Fibroblast of lung (primary cell): Measurements from ENCODE around the gene CAPN10. TPM values are rescaled to one million over a fixed set of nuclear protein-coding genes. Genes with fewer than 3 reads are reported as not detected.

Experiments
- DNase-seq, 2 donors: peaks; one replicate each; pipeline versions ENCODE4 v3.0.0 to v3.0.0-alpha.2; 2010; ENCODE audit warnings: low read depth in 2 of 2
- H2AFZ ChIP-seq: 2 replicates; pipeline ENCODE4 v1.5.1; 2012; ENCODE audit warnings: low read length, control low read depth, inconsistent platforms
- H3K27ac ChIP-seq: 2 replicates; pipeline ENCODE4 v1.5.1; 2011; ENCODE audit warnings: low read length, control low read depth; ENCODE audit not compliant: insufficient read depth
- H3K27me3 ChIP-seq: 2 replicates; pipeline ENCODE4 v1.5.1; 2011; ENCODE audit warnings: mild to moderate bottlenecking, low read length; ENCODE audit not compliant: control insufficient read depth, insufficient read depth
- H3K36me3 ChIP-seq: 2 replicates; pipeline ENCODE4 v1.5.1; 2011; ENCODE audit warnings: low read length; ENCODE audit not compliant: control insufficient read depth, insufficient read depth
- H3K4me1 ChIP-seq: 2 replicates; pipeline ENCODE4 v1.5.1; 2011; ENCODE audit warnings: low read length; ENCODE audit not compliant: control insufficient read depth, insufficient read depth; ENCODE audit errors: extremely low read depth
- H3K4me2 ChIP-seq: 2 replicates; pipeline ENCODE4 v1.5.1; 2011; ENCODE audit warnings: low read length, control low read depth; ENCODE audit not compliant: insufficient read depth; ENCODE audit errors: extremely low read depth
- H3K4me3 ChIP-seq, 4 experiments: fragments of 200-600 bp in 1 of 4; sonication (generic) in 1 of 4; replicated peaks in 1 of 4; 2 replicates each; pipeline ENCODE4 v1.5.1; 2011 to 2016; ENCODE audit warnings: low read length in 4 of 4, low read depth in 3 of 4, mild to moderate bottlenecking in 3 of 4, control low read depth in 2 of 4, inconsistent platforms in 1 of 4, mixed read lengths in 1 of 4; ENCODE audit not compliant: insufficient read depth in 1 of 4; ENCODE audit errors: control extremely low read depth in 1 of 4
- H3K79me2 ChIP-seq: 2 replicates; pipeline ENCODE4 v1.5.1; 2012; ENCODE audit warnings: mild to moderate bottlenecking, low read length, inconsistent platforms; ENCODE audit not compliant: control insufficient read depth, insufficient read depth
- H3K9ac ChIP-seq: 2 replicates; pipeline ENCODE4 v1.5.1; 2011; ENCODE audit warnings: mild to moderate bottlenecking, low read length, control low read depth; ENCODE audit not compliant: insufficient read depth
- H3K9me3 ChIP-seq: 2 replicates; pipeline ENCODE4 v1.5.1; 2012; ENCODE audit warnings: low read depth, low read length; ENCODE audit not compliant: control insufficient read depth, insufficient read depth
- H4K20me1 ChIP-seq: 2 replicates; pipeline ENCODE4 v1.5.1; 2011; ENCODE audit warnings: low read length; ENCODE audit not compliant: control insufficient read depth, insufficient read depth; ENCODE audit errors: extremely low read depth
- CTCF ChIP-seq, 2 donors: IDR thresholded peaks in 1 of 2; conservative IDR thresholded peaks in 1 of 2; 1 replicate in 1 of 2; 2 replicates in 1 of 2; pipeline ENCODE4 v1.5.1; 2011 to 2012; ENCODE audit warnings: low read length in 2 of 2, control low read depth in 1 of 2, inconsistent platforms in 1 of 2, low read depth in 1 of 2, mild to moderate bottlenecking in 1 of 2
- EZH2 ChIP-seq: IDR thresholded peaks from 2 replicates; pipeline ENCODE4 v1.5.1; 2012; ENCODE audit warnings: low read length, control low read depth, mild to moderate bottlenecking; ENCODE audit errors: missing control alignments
- polyA plus RNA-seq, 2 donors: library from polyadenylated mRNA; depleted of rRNA in 1 of 2; stranded (reverse) in 1 of 2; unstranded in 1 of 2; fragments of >200 nt; gene quantifications; 2 replicates each; pipeline ENCODE4 v1.2.1, GENCODE V29; 2011 to 2012; ENCODE audit warnings: missing spikeins in 1 of 2
- total RNA-seq: library from RNA; depleted of rRNA; stranded (reverse); fragments of >200 nt; gene quantifications from 2 replicates; pipeline ENCODE4 v1.2.1, GENCODE V29; 2014

The CAPN10 gene
- total and polyA plus RNA-seq, 2 donors (not counting 1 experiment from before 2014, with no cell fraction given), result 3.6 to 23.0 TPM

- Histone ChIP-seq H2AFZ (no peak overlapping the region), H3K4me1 (no peaks in the 10 kb centered on the region), H3K27ac (no peak overlapping the region), H3K9ac (no peak overlapping the region), H4K20me1 (no peaks in the 10 kb centered on the region), H3K9me3 (no peaks in the 10 kb centered on the region), H3K4me2 (no peak overlapping the region), H3K27me3 (no peaks in the 10 kb centered on the region), H3K79me2 (no peaks in the 10 kb centered on the region), H3K36me3 (no peaks in the 10 kb centered on the region), H3K4me3 (no peak overlapping the region)
- no peak for TF ChIP-seq CTCF (conservative IDR thresholded peaks at IDR 0.05 in 1 of 2, IDR thresholded peaks at IDR 0.05 in 1 of 2; ENCODE audit: low read depth in 1 of 2, low read length in 2 of 2)
- DNase-seq, result no peak
These were observed 19.6 kb downstream of the CAPN10 start for GRCh38 chr2:240605867-240606743.

- no peaks in the 10 kb centered on the region for H3K9me3 ChIP-seq
- H4K20me1 ChIP-seq, result no peaks in the 10 kb centered on the region
- no peak for DNase-seq
- H3K4me1 ChIP-seq, result no peaks in the 10 kb centered on the region
- H3K4me3 ChIP-seq, result no peak overlapping the region
- H2AFZ ChIP-seq, result no peak overlapping the region
- TF ChIP-seq EZH2, result no peak
- no peak for TF ChIP-seq CTCF (conservative IDR thresholded peaks at IDR 0.05 in 1 of 2, IDR thresholded peaks at IDR 0.05 in 1 of 2; ENCODE audit: low read depth in 1 of 2, low read length in 2 of 2)
- H3K79me2 ChIP-seq, result no peaks in the 10 kb centered on the region
- H3K27me3 ChIP-seq, result no peaks in the 10 kb centered on the region
- H3K9ac ChIP-seq, result no peak overlapping the region
- H3K27ac ChIP-seq, result no peak overlapping the region
- no peak overlapping the region for H3K4me2 ChIP-seq
- H3K36me3 ChIP-seq, result no peaks in the 10 kb centered on the region
These were observed 25.2 kb downstream of the CAPN10 start for GRCh38 chr2:240611601-240612210.

GRCh38 chr2:240613781-240614180 is 27.2 kb downstream of the CAPN10 start:
- Histone ChIP-seq H3K27ac (no peak overlapping the region), H2AFZ (no peak overlapping the region), H3K4me1 (no peaks in the 10 kb centered on the region), H3K36me3 (no peaks in the 10 kb centered on the region), H3K79me2 (no peaks in the 10 kb centered on the region), H3K9me3 (no peaks in the 10 kb centered on the region), H3K9ac (no peak overlapping the region), H3K4me3 (no peak overlapping the region), H3K27me3 (no peaks in the 10 kb centered on the region), H4K20me1 (no peaks in the 10 kb centered on the region), H3K4me2 (no peak overlapping the region)
- no peak for TF ChIP-seq EZH2
- no peak for TF ChIP-seq CTCF (conservative IDR thresholded peaks at IDR 0.05 in 1 of 2, IDR thresholded peaks at IDR 0.05 in 1 of 2; ENCODE audit: low read depth in 1 of 2, low read length in 2 of 2)
- no peak for DNase-seq
